Aorta (tissue), 5 donors: ENCODE results near the gene GABRB2. TPM values are rescaled to one million over a fixed set of nuclear protein-coding genes. Genes with fewer than 3 reads are reported as not detected.
"Not testable (repeated sequence)": the region's sequence is repeated elsewhere in the genome, so short reads cannot be mapped to it uniquely, and the experiment has no call there.

Experiments used
- ATAC-seq: fragments of 200-7000 bp; cut with Tn5 transposase; one replicate; pipeline ENCODE4 v1.9.1; 2022; ENCODE audit warnings: moderate library complexity; ENCODE audit not compliant: low FRiP score
- DNase-seq, 2 donors: peaks; one replicate each; pipeline ENCODE4 v3.0.0-alpha.2; 2020
- H3K27ac ChIP-seq, 2 donors: one replicate each; pipeline ENCODE4 v1.5.1; 2013; ENCODE audit warnings: low read length in 2 of 2, mild to moderate bottlenecking in 2 of 2, moderate library complexity in 2 of 2, control low read depth in 1 of 2, inconsistent platforms in 1 of 2, low read depth in 1 of 2
- H3K27me3 ChIP-seq, 2 donors: one replicate each; pipeline ENCODE4 v1.6.1; 2013; ENCODE audit warnings: control low read depth in 1 of 2, low read length in 1 of 2, mild to moderate bottlenecking in 1 of 2, moderate library complexity in 1 of 2; ENCODE audit not compliant: insufficient read depth in 2 of 2, control insufficient read depth in 1 of 2
- H3K36me3 ChIP-seq, 2 donors: one replicate each; pipeline ENCODE4 v1.6.1; 2013; ENCODE audit warnings: control low read depth in 1 of 2, low read length in 1 of 2, mild to moderate bottlenecking in 1 of 2; ENCODE audit not compliant: insufficient read depth in 2 of 2, control insufficient read depth in 1 of 2
- H3K4me1 ChIP-seq, 2 donors: one replicate each; pipeline ENCODE4 v1.6.1; 2013; ENCODE audit warnings: low read length in 2 of 2, control low read depth in 1 of 2, mild to moderate bottlenecking in 1 of 2, moderate library complexity in 1 of 2; ENCODE audit not compliant: insufficient read depth in 2 of 2, control insufficient read depth in 1 of 2
- H3K4me3 ChIP-seq, 2 donors: one replicate each; pipeline ENCODE4 v1.5.1; 2013; ENCODE audit warnings: low read length in 2 of 2, control low read depth in 1 of 2, mild to moderate bottlenecking in 1 of 2
- H3K9me3 ChIP-seq: one replicate; pipeline ENCODE4 v1.6.1; 2013; ENCODE audit warnings: mild to moderate bottlenecking, low read length; ENCODE audit not compliant: control insufficient read depth
- WGBS, 2 donors: extraction: QIAGEN DNeasy Blood & Tissue Kit; methylation state at CpG; one replicate each; pipeline ENCODE4 v1.1.7; 2013; 5-methylcytosine and 5-hydroxymethylcytosine counted together
- intact Hi-C, 2 donors: fragments of 100-400 bp; cut with DNase I; formaldehyde crosslinking; loops; one replicate each; pipeline versions ENCODE4 v1.14.2 to v1.15.0; 2022
- polyA plus RNA-seq, 2 donors: library from polyadenylated mRNA; stranded (reverse); fragments of 200-250 nt; gene quantifications; one replicate each; pipeline ENCODE4 v1.2.3, GENCODE V29; 2013
- total RNA-seq, 2 donors: library from RNA; stranded (reverse); fragmentation: NEBNext Ultra II Directional; extraction: Animal tissue kit (Norgen Biotek cat#: 25700); gene quantifications; one replicate each; pipeline ENCODE4 v1.2.1, GENCODE V29; 2021
- donor health status: healthy with polysubstance abuse.
- donor health status: Bipolar disorder and iron deficiency.
- donor health status: DM: no; HTN: no; CAD: no.
- donor health status: DM: no; HTN: no; CAD: no.
- donor health status: DM: yes; HTN: yes; CAD: no.

Gene GABRB2
- total and polyA plus RNA-seq, 4 donors: 0.03 to 1.1 (median 0.33) TPM

DNA sequence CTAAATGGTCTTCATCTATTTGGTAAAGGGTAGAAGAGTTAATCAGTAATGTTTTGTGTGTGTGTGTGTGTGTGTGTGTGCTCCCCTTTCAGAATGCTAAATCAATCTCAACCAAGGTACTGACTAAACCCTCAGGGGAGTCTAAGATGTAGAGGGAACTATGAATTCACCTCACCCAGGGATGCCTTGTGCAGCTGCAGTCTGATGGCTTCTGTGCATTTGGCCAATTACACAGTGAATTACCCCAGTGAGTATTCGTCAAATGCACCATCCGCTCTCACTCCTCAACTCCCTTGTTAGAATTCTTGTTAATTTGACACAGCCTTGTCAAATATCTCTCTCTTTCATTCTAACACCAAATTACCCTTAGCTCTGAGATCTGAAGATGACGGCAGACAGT is 234.6 kb downstream of the GABRB2 start:
- Histone ChIP-seq H3K4me1 (no peaks in the 10 kb centered on the region), H3K36me3 (no peaks in the 10 kb centered on the region), H3K27me3 (no peaks in the 10 kb centered on the region), H3K4me3 (no peak overlapping the region), H3K9me3 (no peaks in the 10 kb centered on the region), H3K27ac (no peak overlapping the region)
- no peak for DNase-seq
- WGBS, 2 donors: 38 to 65% methylated on average over 3 of the region's 3 CpGs
- no peak for ATAC-seq
- intact Hi-C loops: no loop called here

- DNase-seq (no peak), ATAC-seq (no peak)
- Histone ChIP-seq H3K27ac (no peak overlapping the region), H3K4me3 (no peak overlapping the region), H3K4me1 (no peaks in the 10 kb centered on the region), H3K36me3 (no peaks in the 10 kb centered on the region), H3K27me3 (no peaks in the 10 kb centered on the region), H3K9me3 (no peaks in the 10 kb centered on the region)
- 69 to 75% methylated on average over 2 of the region's 2 CpGs for WGBS, 2 donors
- intact Hi-C loops: no loop called here
Observed at GRCh38 chr5:161311146-161311708, 235.3 kb downstream of the GABRB2 start.

GRCh38 chr5:161306351-161306995 is 240.1 kb downstream of the GABRB2 start:
- H3K9me3 ChIP-seq: no peaks in the 10 kb centered on the region
- no peak for DNase-seq
- H3K4me1 ChIP-seq: no peaks in the 10 kb centered on the region
- H3K27me3 ChIP-seq: no peaks in the 10 kb centered on the region
- intact Hi-C loops: no loop called here
- no peak for ATAC-seq
- H3K36me3 ChIP-seq: no peaks in the 10 kb centered on the region
- H3K27ac ChIP-seq: no peak overlapping the region
- 46 to 68% methylated on average over 4 of the region's 4 CpGs for WGBS, 2 donors
- H3K4me3 ChIP-seq: no peak overlapping the region

- intact Hi-C loops: no loop called here
- Histone ChIP-seq H3K36me3 (no peaks in the 10 kb centered on the region), H3K9me3 (no peaks in the 10 kb centered on the region), H3K4me3 (no peak overlapping the region), H3K27ac (no peak overlapping the region), H3K27me3 (no peaks in the 10 kb centered on the region), H3K4me1 (no peaks in the 10 kb centered on the region)
- ATAC-seq (no peak), DNase-seq (no peak)
Observed at GRCh38 chr5:161305601-161306000, 240.9 kb downstream of the GABRB2 start.

DNA sequence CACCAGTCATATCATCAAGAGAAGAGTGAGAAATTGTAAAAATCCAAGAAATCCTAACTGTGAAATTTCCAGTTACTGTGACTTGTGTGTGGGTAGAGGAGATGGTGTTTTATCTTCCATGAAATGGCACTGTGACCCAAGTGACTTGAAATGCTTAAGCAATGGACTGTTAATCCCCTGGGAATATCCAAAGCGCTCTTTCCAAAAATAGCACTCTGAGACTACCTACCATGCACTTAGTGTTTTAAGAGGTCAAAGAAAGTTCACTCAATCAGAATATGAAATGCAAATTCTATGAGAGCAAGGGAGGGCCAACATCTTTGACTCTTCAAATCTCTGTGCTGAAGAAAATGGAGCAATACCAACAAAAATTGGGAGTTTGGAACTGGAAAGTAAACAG is 244.0 kb downstream of the GABRB2 start:
- no peaks in the 10 kb centered on the region for H3K4me1 ChIP-seq
- DNase-seq: no peak
- H3K27me3 ChIP-seq: no peaks in the 10 kb centered on the region
- ATAC-seq: no peak
- intact Hi-C loops: no loop called here
- WGBS, 2 donors: 4 to 14% methylated on average over 1 of the region's 1 CpG
- H3K4me3 ChIP-seq: no peak overlapping the region
- no peaks in the 10 kb centered on the region for H3K9me3 ChIP-seq
- H3K36me3 ChIP-seq: no peaks in the 10 kb centered on the region
- H3K27ac ChIP-seq: no peak overlapping the region

- H3K4me1 ChIP-seq: no peaks in the 10 kb centered on the region
- no peak overlapping the region for H3K27ac ChIP-seq
- ATAC-seq (no peak), DNase-seq (no peak)
- intact Hi-C loops: no loop called here
- H3K27me3 ChIP-seq: no peaks in the 10 kb centered on the region
- no peak overlapping the region for H3K4me3 ChIP-seq
- no peaks in the 10 kb centered on the region for H3K9me3 ChIP-seq
- 31 to 47% methylated on average over 2 of the region's 2 CpGs for WGBS, 2 donors
- no peaks in the 10 kb centered on the region for H3K36me3 ChIP-seq
Observed at GRCh38 chr5:161301586-161301985, 244.9 kb downstream of the GABRB2 start.

DNA sequence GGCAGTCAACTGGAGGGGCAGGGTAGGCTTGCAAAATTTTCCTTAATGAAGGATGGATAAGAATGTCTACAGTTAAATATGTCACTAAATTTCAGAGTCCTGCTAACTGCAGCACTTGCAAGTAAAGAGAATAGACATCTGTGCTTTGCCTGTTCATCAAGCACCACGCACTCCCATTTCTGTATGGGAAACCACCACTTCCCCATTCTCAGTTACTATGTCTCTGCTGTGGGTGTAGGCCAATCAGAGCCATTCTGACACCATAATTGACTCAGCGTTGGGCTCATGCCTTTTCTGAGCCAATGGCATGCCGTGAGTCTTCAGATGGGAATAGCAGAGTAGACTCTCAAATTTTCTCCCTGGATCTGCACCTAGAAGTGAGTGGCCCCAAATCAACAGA is 247.5 kb downstream of the GABRB2 start:
- Histone ChIP-seq H3K9me3 (no peaks in the 10 kb centered on the region), H3K27me3 (no peaks in the 10 kb centered on the region), H3K36me3 (no peaks in the 10 kb centered on the region), H3K4me1 (no peaks in the 10 kb centered on the region), H3K4me3 (no peak overlapping the region), H3K27ac (no peak overlapping the region)
- DNase-seq (no peak), ATAC-seq (no peak)
- 92 to 93% methylated on average over 3 of the region's 3 CpGs for WGBS, 2 donors
- intact Hi-C loops: no loop called here

- H3K4me1 ChIP-seq, DNase-seq, H3K36me3 ChIP-seq, H3K27ac ChIP-seq, ATAC-seq, intact Hi-C loops, H3K27me3 ChIP-seq, H3K4me3 ChIP-seq, H3K9me3 ChIP-seq: not testable (repeated sequence)
- 83 to 88% methylated on average over 2 of the region's 2 CpGs for WGBS, 2 donors
Observed at GRCh38 chr5:161297388-161297787, 249.1 kb downstream of the GABRB2 start.

DNA sequence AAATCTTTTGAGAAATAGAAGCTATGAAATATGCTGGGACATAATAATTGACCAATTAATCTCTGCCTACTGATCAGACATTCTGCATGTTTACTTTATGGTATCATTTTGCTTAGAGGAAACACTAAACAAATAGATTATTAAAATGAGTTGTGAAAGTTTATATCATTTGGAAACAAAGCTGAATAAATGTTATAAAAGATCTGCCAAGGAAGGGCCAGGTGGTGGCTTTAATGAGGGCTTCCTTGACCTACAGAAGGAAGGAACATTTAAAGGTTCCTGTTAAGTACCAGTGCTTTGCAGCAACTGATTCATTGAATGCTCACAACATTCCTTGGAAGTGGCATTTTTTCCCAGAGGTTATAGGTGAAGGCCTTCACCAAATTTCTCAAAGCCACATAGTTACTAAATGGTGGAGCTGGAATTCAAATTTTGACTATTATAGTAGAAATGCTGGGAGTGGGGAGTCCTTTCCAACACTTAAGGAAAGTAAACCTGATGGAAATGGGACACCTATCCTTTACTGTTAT is 250.7 kb downstream of the GABRB2 start:
- intact Hi-C loops: no loop called here
- H3K27me3 ChIP-seq: no peaks in the 10 kb centered on the region
- no peak overlapping the region for H3K4me3 ChIP-seq
- no peaks in the 10 kb centered on the region for H3K4me1 ChIP-seq
- no peak for DNase-seq
- ATAC-seq: no peak
- H3K36me3 ChIP-seq: no peaks in the 10 kb centered on the region
- no peak overlapping the region for H3K27ac ChIP-seq
- no peaks in the 10 kb centered on the region for H3K9me3 ChIP-seq
